ENCODE measurements around the gene HSD17B14.
"Not testable (repeated sequence)": the region's sequence is repeated elsewhere in the genome, so short reads cannot be mapped to it uniquely, and the experiment has no call there.

The HSD17B14 gene

GRCh38 chr19:48867123-48867745 lies 30.9 kb upstream of the HSD17B14 start:
- no peak for DNase-seq

- DNase-seq: no peak
Measured at GRCh38 chr19:48866692-48867091, 30.4 kb upstream of the HSD17B14 start.

- no peak for DNase-seq
Measured at GRCh38 chr19:48862827-48863226, 26.5 kb upstream of the HSD17B14 start.

DNA sequence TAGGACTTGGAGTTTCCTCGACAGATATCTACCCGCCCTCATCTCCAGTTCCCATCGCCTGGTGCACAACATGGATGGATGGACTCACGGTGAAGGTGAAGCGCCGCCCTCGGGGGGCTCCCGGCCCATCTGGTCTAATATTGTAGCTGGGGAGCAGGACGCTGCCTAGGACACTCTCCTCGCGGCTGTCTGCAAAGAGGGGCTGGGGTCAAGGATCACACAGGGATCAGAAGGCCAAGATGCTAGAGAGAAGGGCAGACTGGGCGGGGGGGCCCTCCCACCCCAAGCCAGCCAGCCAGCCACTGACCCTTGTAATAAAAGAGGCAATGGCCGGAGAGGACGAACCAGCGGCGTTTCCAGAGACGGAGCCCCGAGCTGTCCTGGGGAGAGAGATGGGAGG lies 25.0 kb upstream of the HSD17B14 start:
- DNase-seq: no peak

- DNase-seq: peak; percentile 39
Measured at GRCh38 chr19:48859711-48860572, 23.7 kb upstream of the HSD17B14 start.

- DNase-seq: peak; percentile 90
Measured at GRCh38 chr19:48858984-48859710, 22.9 kb upstream of the HSD17B14 start.

DNA sequence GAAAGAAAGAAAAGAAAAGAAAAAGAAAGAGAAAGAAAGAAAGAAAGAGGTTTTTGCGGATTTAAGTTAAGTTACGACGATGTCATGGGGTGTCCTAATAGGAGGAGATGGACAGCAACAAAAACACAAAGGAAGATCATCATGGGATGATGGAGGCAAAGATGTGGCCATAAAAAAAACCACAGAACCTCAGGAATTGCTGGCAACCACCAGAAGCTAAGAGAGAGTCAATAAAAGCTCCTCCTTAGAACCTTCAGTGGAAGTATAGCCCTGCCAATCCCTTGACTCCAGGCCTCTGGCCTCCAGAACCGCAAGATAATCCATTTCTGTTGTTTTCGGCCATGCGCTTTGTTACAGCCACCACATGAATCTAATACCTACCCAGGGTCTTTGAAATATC lies 20.6 kb upstream of the HSD17B14 start:
- DNase-seq: no peak

- DNase-seq: no peak
Measured at GRCh38 chr19:48854103-48854502, 17.8 kb upstream of the HSD17B14 start.

GRCh38 chr19:48853483-48853882 lies 17.2 kb upstream of the HSD17B14 start:
- DNase-seq: no peak

DNA sequence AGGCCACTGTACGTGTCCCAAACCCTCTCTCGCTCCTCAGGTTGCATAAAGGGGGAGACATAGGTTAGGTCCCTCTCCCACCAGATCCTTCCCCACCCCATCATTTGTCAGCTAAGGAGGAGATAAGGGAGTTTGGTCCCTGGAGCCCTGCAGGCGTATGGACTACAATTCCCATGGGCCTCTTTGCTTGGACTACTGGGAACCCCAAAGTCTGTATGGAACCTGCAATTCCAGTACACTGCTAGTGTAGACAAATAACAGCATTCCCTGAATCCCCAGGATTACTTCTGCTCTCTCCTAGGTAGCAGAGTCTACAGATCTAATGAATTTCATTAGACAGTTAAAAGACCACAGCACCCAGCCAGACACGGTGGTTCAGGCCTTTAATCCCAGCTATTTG lies 16.0 kb upstream of the HSD17B14 start:
- DNase-seq: no peak

- DNase-seq: not testable (repeated sequence)
Measured at GRCh38 chr19:48846659-48847058, 10.4 kb upstream of the HSD17B14 start.

DNA sequence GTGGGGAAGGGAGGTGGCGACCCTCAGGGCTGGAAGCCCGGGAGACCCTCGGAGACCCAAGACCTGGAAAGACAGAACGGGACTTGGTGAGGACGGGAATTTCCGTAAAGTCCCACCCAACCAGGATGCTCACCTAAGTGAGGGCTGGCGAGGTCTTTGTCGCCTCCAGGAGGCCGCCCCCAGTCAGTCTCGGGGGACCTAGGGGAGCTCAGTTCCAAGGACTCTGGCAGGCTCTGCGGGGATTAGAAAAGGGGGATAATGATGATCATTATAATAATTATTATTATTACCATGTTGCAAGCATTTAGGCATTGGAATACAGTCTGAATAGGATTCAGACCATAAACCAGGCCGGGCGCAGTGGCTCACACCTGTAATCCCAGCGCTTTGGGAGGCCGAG lies 9.1 kb upstream of the HSD17B14 start:
- no peak for DNase-seq

DNA sequence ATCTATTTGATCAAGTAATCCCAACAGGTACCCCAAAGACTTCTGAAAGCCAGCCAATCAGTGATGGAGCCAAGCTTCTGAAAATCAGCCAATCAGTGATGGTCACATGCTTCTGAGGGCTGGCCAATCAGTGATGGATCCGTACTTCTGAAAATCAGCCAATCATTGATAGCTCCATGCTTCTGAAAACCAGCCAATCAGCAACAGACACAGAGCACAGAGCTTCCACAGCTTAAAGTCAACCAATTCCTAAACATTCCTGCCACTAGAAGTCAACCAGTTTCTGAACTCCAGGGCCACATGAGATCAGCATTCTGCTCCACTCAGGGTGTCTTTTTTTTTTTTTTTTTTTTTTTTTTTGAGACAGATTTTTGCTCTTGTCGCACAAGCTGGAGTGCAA lies 8.2 kb upstream of the HSD17B14 start:
- no peak for DNase-seq

DNA sequence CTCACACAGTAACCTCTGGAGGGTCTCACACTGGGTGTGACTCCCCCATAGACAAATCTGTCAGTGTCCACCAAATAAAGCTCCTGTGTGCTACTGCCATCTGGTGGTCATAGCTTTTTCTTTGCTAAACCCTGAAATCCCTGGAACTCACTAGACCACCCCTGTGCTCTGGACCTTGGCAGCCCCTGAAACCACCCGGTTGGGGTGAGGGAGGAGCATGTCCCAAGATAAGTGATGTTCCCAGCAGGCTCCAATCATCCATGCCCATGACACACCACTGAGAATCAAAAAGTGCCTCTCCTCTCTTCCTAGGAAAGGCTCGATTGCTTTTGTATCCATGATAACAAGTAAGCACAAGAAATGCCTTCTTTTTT lies 6.5 kb upstream of the HSD17B14 start:
- DNase-seq: peak; percentile 61

- no peak for DNase-seq
Measured at GRCh38 chr19:48841571-48841970, 5.3 kb upstream of the HSD17B14 start.

- no peak for DNase-seq
Measured at GRCh38 chr19:48841047-48841446, 4.8 kb upstream of the HSD17B14 start.

- DNase-seq: no peak
Measured at GRCh38 chr19:48837687-48838086, 1.4 kb upstream of the HSD17B14 start.

- DNase-seq: peak; percentile 88
Measured at GRCh38 chr19:48837051-48837524, 797 bp upstream of the HSD17B14 start.

GRCh38 chr19:48835734-48836088 lies 580 bp downstream of the HSD17B14 start:
- DNase-seq: peak; percentile 96

GRCh38 chr19:48833977-48834376 lies 2.3 kb downstream of the HSD17B14 start:
- DNase-seq: no peak

DNA sequence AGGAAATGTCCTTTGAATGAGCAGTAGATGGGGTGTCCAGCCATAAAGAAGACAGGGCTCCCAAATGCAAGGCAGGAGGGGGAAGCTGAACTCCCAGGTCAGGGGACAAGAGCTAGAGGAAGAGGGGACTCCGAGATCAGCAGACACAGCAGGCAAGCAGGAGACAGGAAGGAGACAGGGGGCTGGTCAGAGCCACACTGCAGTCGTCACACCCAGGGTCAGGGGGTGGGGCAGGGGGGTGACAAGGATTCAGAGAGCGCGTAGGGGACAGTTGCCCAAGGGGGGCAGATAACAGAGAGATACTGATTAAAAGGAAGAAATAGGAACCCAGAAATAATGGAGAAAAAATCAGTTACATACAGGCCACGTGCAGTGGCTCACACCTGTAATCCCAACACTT lies 3.2 kb downstream of the HSD17B14 start:
- DNase-seq: no peak

DNA sequence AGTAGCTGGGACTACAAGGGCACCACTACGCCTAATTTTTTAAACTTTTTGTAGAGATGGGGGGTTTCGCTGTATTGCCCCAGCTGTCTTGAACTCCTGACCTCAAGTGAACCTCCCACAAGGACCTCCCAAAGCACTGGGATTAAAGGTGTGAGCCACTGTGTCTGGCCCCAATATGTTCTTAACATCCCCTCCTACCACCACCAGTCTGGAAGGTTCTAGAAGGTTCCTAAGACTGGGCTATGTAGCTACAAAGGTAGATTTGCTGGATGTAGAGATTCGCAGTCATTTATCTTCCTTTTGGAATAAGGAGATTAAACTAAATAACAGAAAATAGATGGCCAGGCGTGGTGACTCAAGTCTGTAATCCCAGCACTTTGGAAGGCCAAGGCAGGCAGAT lies 5.3 kb downstream of the HSD17B14 start:
- DNase-seq: no peak

GRCh38 chr19:48830088-48830487 lies 6.2 kb downstream of the HSD17B14 start:
- DNase-seq: no peak

GRCh38 chr19:48826606-48827020 lies 9.7 kb downstream of the HSD17B14 start:
- peak; percentile 21 for DNase-seq

Data from stimulated activated CD4-positive, alpha-beta T cell treated with anti-CD3 and anti-CD28 coated beads, Interleukin-15, amount 100 ng/mL, for 24 hours (primary cell).